SK-N-MC (cell line): Measurements from ENCODE around the gene MARK2.

Experiments
- DNase-seq: peaks from one replicate; pipeline ENCODE4 v3.0.0-alpha.2; 2011; ENCODE audit warnings: low read depth, low spot score
- H3K27ac ChIP-seq: fragments of 200-600 bp; sonication (generic); 2 replicates; pipeline ENCODE4 v1.5.1; 2016; ENCODE audit warnings: mixed run types
- H3K36me3 ChIP-seq: fragments of 200-600 bp; sonication (generic); 2 replicates; pipeline ENCODE4 v1.6.1; 2017; ENCODE audit warnings: antibody characterized with exemption, low read length, mixed read lengths; ENCODE audit not compliant: insufficient read depth
- H3K4me3 ChIP-seq: fragments of 200-600 bp; sonication (generic); 2 replicates; pipeline ENCODE4 v1.5.1; 2016
- H3K9ac ChIP-seq: fragments of 200-600 bp; sonication (generic); 2 replicates; pipeline ENCODE4 v1.8.0; 2017; ENCODE audit warnings: mixed run types, mixed read lengths; ENCODE audit not compliant: insufficient read length
- H3K9me3 ChIP-seq: fragments of 200-600 bp; sonication (generic); 2 replicates; pipeline ENCODE4 v1.6.1; 2017; ENCODE audit warnings: low read depth, mild to moderate bottlenecking, antibody characterized with exemption, low read length, moderate library complexity, mixed read lengths
- EZH2 ChIP-seq: fragments of 200-600 bp; sonication (generic); IDR thresholded peaks from one replicate; pipeline ENCODE4 v1.6.1; 2017; ENCODE audit warnings: antibody characterized with exemption
- FOXP2 ChIP-seq: optimal IDR thresholded peaks from 2 replicates; pipeline ENCODE3; 2011; ENCODE audit warnings: mild to moderate bottlenecking, moderate library complexity; ENCODE audit not compliant: insufficient read depth; ENCODE audit errors: extremely low read length, control extremely low read depth
- POLR2AphosphoS5 ChIP-seq: IDR thresholded peaks from 2 replicates; pipeline ENCODE4 v1.6.1; 2012; ENCODE audit warnings: mild to moderate bottlenecking, low read depth, low read length, borderline replicate concordance

The MARK2 gene

GRCh38 chr11:63888170-63889086 lies 49.5 kb downstream of the MARK2 start:
- TF ChIP-seq EZH2 (no peak), FOXP2 (no peak), POLR2AphosphoS5 (no peak)
- Histone ChIP-seq H3K36me3 (peaks cover under 1% of the 10 kb centered on the region; the same call in 1 of the 2 replicates), H3K4me3 (no peak overlapping the region), H3K9ac (no peak overlapping the region), H3K27ac (peak overlapping the region; percentile 48), H3K9me3 (no peaks in the 10 kb centered on the region)
- no peak for DNase-seq

DNA sequence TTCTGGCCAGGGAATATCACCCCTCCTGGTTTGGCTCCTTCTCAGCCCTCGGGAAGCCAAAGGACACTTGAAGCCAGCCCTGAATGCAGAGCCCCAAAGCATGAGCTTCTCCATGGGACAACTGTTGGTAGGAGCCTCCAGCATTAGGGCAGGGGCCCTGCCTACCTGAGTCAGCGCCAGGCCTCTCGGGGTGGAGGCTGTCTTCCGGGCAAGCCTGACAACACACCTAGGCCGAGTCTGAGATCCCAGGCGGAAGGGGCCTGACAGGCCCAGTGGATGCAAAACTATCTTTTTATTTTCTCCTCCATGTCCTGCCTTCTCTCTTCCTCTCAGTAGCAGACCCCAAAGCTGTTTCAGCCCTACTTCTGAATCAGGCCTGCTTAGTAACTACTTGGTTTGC lies 50.4 kb downstream of the MARK2 start:
- H3K4me3 ChIP-seq: no peak overlapping the region
- H3K9ac ChIP-seq: no peak overlapping the region
- no peak for TF ChIP-seq FOXP2
- TF ChIP-seq POLR2AphosphoS5: no peak
- no peak for TF ChIP-seq EZH2
- no peak overlapping the region for H3K27ac ChIP-seq
- no peaks in the 10 kb centered on the region for H3K9me3 ChIP-seq
- peaks cover 7% of the 10 kb centered on the region for H3K36me3 ChIP-seq
- no peak for DNase-seq

- peaks cover 12% of the 10 kb centered on the region for H3K36me3 ChIP-seq
- TF ChIP-seq FOXP2 (no peak), POLR2AphosphoS5 (no peak), EZH2 (no peak)
- H3K9me3 ChIP-seq: no peaks in the 10 kb centered on the region
- H3K27ac ChIP-seq: no peak overlapping the region
- DNase-seq: no peak
- no peak overlapping the region for H3K9ac ChIP-seq
- no peak overlapping the region for H3K4me3 ChIP-seq
Observed at GRCh38 chr11:63890368-63890767, 51.5 kb downstream of the MARK2 start.

- Histone ChIP-seq H3K36me3 (peaks cover 26% of the 10 kb centered on the region), H3K27ac (no peak overlapping the region), H3K9ac (no peak overlapping the region), H3K4me3 (no peak overlapping the region), H3K9me3 (no peaks in the 10 kb centered on the region)
- no peak for TF ChIP-seq POLR2AphosphoS5
- no peak for TF ChIP-seq FOXP2
- TF ChIP-seq EZH2: no peak
- DNase-seq: no peak
Observed at GRCh38 chr11:63892228-63892627, 53.3 kb downstream of the MARK2 start.

- no peaks in the 10 kb centered on the region for H3K9me3 ChIP-seq
- H3K27ac ChIP-seq: no peak overlapping the region
- no peak overlapping the region for H3K4me3 ChIP-seq
- TF ChIP-seq POLR2AphosphoS5: no peak
- H3K9ac ChIP-seq: no peak overlapping the region
- DNase-seq: no peak
- H3K36me3 ChIP-seq: peaks cover 37% of the 10 kb centered on the region
Observed at GRCh38 chr11:63893355-63893754, 54.4 kb downstream of the MARK2 start.

DNA sequence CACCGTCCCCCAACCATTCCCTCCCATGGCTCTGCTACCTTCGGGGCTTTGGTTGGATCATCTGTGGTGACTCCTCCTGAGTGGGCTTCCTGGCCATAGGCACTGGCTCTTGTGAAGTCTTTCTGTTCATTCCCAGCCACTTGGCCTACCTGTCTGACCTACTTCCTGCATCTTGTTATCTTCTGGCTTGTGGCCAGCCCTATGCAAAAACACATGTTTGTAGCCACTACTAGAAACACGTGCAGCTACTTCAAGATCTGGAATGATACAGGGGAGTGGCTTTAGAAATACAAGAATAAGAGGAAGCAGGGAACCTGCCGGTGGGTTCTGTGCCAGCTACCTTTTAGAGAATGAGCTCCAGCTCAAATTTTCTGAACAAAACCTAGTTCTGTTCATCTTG lies 57.2 kb downstream of the MARK2 start:
- TF ChIP-seq FOXP2 (no peak), EZH2 (no peak), POLR2AphosphoS5 (no peak)
- Histone ChIP-seq H3K9me3 (no peaks in the 10 kb centered on the region), H3K9ac (no peak overlapping the region), H3K27ac (0 out of 2 replicates have a peak overlapping the region, but pooled peaks have one; percentile 36), H3K36me3 (peaks cover 64% of the 10 kb centered on the region), H3K4me3 (no peak overlapping the region)
- no peak for DNase-seq

DNA sequence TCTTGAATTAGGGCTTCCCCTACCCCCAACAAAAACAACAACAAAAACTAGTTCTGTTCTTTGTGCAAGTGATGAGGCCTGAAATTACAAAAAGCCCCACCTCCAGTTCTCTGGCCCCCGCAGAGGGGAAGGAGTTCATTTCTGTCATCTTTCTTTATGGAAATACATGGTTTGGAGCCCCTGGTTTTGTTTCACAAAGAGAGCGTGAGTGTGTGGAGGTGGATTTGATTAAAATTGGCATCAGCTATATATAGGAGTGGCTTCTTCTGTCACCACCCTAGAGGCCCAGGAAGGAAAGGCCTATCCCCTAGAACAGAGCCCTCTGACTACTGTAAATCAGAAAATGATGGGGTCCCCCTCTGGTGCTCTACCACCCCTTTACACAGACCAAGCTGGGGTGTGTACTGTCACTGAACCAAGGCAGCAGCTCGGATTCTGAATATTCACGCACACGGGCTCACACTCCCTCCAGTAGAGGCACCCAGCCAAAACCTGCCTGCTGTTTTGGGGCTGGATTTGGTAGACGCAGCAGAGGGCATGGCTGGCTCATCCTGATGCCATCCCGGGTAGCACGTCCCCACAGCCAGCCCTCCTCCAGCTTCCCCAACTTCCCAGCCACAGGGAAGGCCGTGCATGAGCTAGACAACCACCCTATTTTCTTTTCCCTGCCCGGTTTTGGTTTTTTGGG lies 58.7 kb downstream of the MARK2 start:
- Histone ChIP-seq H3K27ac (no peak overlapping the region; the same call in 1 of the 2 replicates), H3K9me3 (no peaks in the 10 kb centered on the region), H3K36me3 (peaks cover 76% of the 10 kb centered on the region), H3K4me3 (no peak overlapping the region), H3K9ac (no peak overlapping the region)
- TF ChIP-seq EZH2: no peak
- no peak for TF ChIP-seq FOXP2
- no peak for TF ChIP-seq POLR2AphosphoS5
- no peak for DNase-seq

DNA sequence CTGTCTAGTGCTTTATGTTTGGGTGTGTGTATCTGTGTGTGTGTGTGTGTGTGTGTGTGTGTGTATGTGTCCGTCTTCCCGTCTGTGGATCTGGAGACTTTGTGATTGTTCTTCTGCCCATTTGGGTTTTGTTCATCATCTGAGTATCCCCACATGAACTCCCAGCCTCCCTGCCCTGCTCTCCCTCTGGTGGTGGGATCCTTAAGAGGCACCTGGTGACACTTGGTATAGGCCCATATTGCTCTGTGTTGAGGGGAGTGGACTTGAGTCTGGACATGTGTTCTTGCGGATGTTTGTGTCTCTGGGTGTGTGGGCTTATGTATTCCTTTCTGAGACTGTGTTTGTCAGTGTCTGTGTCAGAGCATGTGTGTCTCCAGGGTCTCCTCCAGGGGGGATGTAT lies 62.8 kb downstream of the MARK2 start:
- no peaks in the 10 kb centered on the region for H3K9me3 ChIP-seq
- H3K4me3 ChIP-seq: no peak overlapping the region
- no peak overlapping the region for H3K27ac ChIP-seq
- H3K9ac ChIP-seq: no peak overlapping the region
- DNase-seq: no peak
- no peak for TF ChIP-seq EZH2
- TF ChIP-seq POLR2AphosphoS5: no peak
- TF ChIP-seq FOXP2: no peak
- H3K36me3 ChIP-seq: peaks cover 76% of the 10 kb centered on the region

DNA sequence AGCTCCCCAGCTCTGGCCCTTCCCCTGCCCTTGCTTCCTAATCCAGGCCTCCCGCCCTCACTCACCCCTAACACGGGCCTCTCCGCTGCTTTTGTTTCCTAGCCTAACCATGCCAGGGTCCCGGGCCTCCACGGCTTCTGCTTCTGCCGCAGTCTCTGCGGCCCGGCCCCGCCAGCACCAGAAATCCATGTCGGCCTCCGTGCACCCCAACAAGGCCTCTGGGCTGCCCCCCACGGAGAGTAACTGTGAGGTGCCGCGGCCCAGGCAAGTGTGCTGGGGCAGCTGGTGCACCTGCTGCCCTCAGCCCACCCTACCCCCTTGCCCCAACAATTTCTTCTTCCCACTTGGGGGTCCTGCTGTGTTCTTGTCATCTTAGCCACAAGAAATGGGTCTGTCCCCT lies 65.0 kb downstream of the MARK2 start:
- TF ChIP-seq FOXP2: no peak
- no peak for TF ChIP-seq EZH2
- no peak for TF ChIP-seq POLR2AphosphoS5
- DNase-seq: no peak
- Histone ChIP-seq H3K9ac (no peak overlapping the region), H3K36me3 (peaks cover 54% of the 10 kb centered on the region), H3K4me3 (no peak overlapping the region), H3K27ac (no peak overlapping the region), H3K9me3 (no peaks in the 10 kb centered on the region)
